A549 treated with RU486 at 1 μM for 4 hours (cell line): Measurements from ENCODE around the gene EIF3J. TPM values are rescaled to one million over a fixed set of nuclear protein-coding genes. Genes with fewer than 3 reads are reported as not detected.

ENCODE experiments used
- total RNA-seq: library from RNA; stranded (reverse); fragments of 200-300 nt; extraction: Qiagen RNA extraction; gene quantifications from 5 replicates; pipeline ENCODE4 v1.2.3, GENCODE V29; 2022; ENCODE audit warnings: low read depth

The EIF3J gene, protein sequence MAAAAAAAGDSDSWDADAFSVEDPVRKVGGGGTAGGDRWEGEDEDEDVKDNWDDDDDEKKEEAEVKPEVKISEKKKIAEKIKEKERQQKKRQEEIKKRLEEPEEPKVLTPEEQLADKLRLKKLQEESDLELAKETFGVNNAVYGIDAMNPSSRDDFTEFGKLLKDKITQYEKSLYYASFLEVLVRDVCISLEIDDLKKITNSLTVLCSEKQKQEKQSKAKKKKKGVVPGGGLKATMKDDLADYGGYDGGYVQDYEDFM
- 70.6 to 130 TPM (median 101 TPM) in 5 replicates for total RNA-seq

GRCh38 chr15:44536962-44537734 lies at the start of gene EIF3J:
Gene EIF3J, plus strand, starts transcription at chr15:44537147. Its CDS starts 48 bp downstream, at chr15:44537195.

Other genes starting within 250 kb of the EIF3J start
- gene GOLM2, start 248.4 kb upstream of the EIF3J start, total RNA-seq: 15.9 to 31.5 TPM (median 27.4 TPM) in 5 replicates
- gene CTDSPL2, start 109.5 kb upstream of the EIF3J start, total RNA-seq: 8.0 to 28.2 TPM (median 15.3 TPM) in 5 replicates
- gene SPG11, start 126.5 kb downstream of the EIF3J start, total RNA-seq: 7.2 to 9.0 TPM (median 8.3 TPM) in 5 replicates
- gene PATL2, start 174.2 kb downstream of the EIF3J start, total RNA-seq: 0.07 to 0.14 TPM in 2 of 5 replicates, not detected in the others
- gene B2M, start 174.4 kb downstream of the EIF3J start, total RNA-seq: 409 to 483 TPM (median 446 TPM) in 5 replicates
- 3.3 to 6.8 TPM (median 4.5 TPM) in 5 replicates for gene TRIM69, start 199.4 kb downstream of the EIF3J start, total RNA-seq